Measurements from ENCODE around the gene ODF2.
"Not testable (repeated sequence)": the region's sequence is repeated elsewhere in the genome, so short reads cannot be mapped to it uniquely, and the experiment has no call there.

Gene ODF2

DNA sequence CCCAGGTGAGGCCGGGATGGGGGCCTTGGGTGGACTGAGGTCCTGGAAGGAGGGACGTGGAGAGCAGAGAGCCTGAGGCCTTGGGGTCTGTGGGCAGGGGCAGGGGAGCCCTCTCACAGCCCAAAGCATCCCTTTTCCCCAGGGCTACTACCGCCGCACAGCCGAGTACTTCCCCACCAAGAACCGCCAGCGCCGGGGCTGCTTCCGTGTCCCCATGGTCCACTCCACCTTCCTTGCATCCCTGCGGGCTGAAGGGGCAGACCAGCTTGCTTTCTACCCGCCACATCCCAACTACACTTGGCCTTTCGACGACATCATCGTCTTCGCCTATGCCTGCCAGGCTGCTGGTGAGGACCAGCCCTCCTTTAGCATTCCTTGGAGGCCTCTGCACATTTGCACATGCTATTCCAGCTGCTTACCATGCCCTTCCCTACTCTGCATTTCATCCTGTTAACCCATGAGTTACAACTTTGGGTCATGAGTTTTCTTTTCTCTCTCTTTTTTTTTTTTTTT lies 31.5 kb upstream of the ODF2 start:
- DNase-seq: no peak

DNA sequence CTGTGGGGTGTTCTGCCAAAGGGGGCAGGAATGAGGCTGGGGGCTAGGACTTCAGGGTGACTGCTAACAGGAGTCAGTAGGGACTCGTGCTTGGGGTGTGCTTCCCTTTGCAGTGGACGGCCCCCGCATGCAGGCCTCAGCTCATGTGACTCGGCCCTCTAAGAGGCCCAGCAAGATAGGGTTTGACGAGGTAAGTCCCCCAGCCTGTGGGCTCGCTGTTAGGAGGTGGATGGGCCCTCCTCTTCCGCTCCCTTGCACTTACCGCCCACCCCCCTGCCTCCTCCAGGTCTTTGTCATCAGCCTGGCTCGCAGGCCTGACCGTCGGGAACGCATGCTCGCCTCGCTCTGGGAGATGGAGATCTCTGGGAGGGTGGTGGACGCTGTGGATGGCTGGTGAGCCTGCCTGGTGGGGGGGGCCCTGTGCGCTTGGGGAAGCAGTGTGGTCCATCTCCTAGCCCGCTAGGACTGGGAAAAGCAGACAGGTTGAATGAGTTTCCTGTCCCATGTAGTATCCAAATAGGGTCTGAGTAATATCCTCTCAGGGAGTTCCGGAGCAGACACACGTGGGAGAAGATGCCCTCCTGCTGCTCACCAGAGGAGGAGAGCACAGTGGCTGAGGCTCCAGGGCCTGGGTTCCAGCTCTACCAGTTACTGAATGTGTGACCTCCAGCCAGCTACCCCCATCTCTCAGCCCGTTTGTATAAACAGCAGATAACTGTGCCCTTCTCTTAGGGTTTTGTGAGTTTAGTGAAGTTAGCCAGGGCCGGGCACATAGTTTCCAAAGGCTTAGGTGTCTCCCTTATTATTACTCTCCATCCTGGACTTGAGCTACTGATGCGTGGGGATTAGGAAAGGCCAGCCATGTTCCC lies 26.9 kb upstream of the ODF2 start:
- no peak for DNase-seq

DNA sequence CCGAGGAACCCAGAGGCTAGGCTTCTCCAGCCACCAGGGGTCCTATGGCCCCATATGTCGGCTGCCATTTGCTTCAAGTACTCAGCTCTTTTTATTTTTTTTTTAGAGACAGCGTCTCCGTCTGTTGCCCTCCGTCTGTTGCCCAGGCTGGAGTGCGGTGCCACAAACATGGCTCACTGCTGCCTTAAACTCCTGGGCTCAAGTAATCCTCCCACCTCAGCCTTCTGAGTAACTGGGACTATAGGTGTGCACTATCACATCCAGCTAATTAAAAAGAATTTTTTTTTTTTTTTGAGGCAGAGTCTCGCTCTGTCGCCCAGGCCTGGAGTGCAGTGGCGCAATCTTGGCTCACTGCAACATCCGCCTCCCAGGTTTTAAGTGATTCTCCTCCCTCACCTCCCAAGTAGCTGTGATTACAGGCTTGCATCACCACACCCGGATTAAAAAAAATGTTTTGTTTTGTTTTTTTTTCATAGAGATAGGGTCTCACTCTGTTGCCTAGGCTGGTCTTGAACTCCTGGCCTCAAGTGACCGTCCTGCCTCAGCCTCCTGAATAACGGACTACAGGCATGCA lies 26.2 kb upstream of the ODF2 start:
- DNase-seq: no peak

DNA sequence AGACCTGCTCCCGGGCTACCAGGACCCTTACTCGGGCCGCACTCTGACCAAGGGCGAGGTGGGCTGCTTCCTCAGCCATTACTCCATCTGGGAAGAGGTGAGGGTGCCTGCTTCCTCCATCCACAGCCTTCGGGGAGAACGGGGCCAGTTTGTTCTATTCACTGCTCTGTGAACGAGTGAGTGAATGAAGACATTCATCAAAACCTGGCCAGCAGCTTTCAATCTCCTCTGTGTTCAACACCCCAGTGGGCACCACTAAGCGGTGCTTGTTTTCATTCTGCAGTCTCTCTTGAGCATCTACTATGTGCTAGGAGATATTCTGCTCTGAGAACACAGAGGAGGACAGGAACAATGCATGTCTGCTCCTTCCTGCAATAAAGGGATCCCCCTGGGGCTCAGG lies 24.6 kb upstream of the ODF2 start:
- no peak for DNase-seq

DNA sequence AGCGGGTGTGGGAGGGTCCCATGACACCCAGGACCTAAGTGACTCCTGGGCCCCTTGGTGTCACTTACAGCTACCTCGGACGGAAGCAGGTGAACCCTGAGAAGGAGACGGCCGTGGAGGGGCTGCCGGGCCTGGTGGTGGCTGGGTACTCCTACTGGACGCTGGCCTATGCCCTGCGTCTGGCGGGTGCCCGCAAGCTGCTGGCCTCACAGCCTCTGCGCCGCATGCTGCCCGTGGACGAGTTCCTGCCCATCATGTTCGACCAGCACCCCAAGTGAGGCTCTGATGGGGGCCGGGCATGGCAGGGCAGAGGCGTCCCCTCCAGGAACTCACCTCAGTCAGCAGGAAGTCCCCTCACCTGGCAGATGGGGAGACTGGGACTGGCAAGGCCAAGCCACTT lies 21.5 kb upstream of the ODF2 start:
- DNase-seq: no peak

DNA sequence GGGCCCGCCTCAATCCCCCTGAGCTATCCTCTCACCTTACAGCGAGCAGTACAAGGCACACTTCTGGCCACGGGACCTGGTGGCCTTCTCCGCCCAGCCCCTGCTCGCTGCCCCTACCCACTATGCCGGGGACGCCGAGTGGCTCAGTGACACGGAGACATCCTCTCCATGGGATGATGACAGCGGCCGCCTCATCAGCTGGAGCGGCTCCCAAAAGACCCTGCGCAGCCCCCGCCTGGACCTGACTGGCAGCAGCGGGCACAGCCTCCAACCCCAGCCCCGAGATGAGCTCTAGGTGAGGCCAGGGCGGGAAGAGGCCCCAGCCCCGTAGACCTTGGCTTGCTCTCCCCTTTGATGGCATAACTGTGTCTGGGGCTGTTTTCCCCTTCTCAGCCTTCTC lies 20.2 kb upstream of the ODF2 start:
- DNase-seq: no peak

DNA sequence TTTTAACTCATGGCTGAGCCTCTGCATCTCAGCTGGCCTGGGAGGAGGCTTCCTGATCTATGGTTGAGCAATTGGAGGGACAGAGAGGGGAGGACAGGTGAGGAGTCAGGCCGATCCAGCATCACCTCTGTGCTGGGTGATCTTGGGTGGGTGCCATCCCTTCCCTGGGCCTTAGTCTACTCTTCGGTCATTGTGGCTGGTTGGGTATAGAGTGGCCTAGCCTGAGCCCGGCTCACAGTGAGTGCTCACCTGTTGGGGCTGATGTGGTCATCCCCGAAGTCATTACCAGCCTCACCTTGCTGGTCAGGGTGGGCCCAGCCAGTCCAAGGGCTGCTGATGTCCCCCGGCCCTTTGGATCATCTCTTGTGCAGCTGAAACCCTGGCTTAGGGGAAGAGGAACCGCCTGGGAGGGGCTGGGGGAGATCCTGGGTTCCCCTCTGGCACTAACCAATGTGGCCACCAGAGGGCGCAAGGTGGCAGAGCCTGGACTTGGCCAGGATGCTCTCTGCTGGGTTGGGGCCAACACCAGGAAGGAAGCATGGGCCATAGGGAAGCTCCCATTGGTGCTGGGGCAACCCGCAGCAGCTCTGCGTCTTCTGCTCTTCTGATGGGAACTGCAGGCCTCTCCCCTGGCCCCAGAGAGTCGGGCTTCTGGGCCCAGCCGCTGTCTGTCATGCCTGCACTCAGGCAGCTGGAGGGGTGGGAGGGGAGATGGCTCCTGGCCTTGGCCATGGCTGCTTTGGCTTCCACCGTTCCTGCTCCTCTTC lies 17.3 kb upstream of the ODF2 start:
- DNase-seq: peak; percentile 82

DNA sequence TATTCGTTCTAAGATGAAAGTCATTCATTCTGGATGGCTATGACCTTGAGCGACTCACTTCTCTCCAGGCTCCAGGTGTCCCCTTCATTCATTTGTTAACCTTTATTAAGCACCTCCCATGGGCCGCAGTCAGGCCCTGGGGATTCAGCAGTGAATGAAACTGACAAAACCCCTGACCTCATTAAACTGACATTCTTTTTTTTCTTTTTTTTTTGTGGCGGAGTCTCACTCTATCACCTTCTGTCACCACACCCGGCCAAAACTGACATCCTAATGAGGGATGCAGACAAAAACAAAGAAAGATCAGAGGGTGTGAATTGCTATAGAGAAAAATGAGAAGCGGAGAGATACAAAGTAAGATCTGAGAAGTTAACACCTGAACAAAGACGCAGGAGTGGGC lies 16.5 kb upstream of the ODF2 start:
- DNase-seq: no peak

DNA sequence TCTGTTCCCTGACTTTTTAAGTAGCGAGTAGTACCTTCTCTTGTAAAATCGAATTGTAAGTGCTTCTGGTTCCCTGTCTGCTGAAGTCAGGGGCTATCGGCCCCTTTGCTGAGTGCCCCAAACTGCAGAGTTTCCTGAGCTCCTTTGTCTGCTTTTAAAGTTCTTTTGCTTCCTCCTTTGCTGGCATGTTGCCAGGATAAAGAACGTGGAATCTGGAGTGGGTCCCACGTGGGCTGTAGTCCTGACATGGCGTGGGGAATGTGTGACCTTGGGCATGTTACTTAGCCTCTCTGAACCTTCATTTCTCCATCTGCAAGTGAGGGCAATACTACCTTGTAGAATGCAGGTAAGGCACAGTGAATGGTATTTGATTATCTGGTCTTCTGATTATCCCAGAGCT lies 13.7 kb upstream of the ODF2 start:
- no peak for DNase-seq

DNA sequence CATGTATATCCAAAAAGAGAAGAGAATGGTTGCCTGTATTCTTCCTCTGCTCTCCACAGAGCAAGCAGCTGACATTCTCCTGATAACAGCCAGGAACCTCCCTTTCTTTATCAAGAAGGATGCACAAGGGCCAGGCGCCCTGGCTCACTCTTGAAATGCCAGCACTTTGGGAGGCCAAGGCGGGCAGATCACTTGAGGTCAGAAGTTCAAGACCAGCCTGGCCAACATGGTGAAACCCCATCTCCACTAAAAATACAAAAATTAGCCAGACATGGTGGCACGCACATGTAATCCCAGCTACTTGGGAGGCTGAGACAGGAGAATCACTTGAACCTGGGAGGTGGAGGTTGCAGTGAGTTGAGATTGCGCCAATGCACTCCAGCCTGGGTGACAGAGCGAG lies 9.3 kb upstream of the ODF2 start:
- not testable (repeated sequence) for DNase-seq

DNA sequence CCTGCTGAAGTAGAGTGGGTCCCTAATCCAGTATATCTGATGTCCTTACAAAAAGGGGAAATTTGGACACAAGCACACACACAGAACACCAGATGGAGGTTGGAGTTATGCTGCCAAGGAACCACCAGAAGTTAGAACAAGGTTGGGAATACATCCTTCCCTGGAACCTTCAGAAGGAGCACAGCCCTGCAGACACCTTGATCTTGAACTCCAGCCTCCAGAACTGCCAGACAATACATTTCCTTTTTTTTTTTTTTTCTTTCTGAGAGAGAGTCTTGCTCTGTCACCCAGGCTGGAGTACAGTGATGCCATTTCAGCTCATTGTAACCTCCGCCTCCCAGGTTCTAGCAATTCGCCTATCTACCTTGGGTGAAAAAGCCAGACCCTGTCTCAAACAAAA lies 7.1 kb upstream of the ODF2 start:
- no peak for DNase-seq

DNA sequence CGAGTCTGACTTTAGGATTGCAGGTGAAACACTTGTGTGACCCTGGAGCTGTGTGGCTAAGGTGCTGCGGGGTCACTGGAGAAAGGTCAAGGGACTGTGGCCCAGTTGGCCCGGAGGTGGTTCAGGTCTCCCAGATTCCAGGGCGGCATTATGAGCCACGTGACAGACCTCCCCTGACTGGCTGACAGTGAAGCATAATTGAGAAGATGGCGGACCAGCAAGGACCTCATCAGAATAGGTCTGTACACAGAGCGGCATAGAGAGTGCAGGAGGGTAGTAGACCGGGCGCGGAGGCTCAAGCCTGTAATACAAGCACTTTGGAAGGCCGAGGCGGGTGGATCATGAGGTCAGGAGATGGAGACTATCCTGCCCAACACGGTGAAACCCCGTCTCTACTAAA lies 815 bp upstream of the ODF2 start:
- no peak for DNase-seq

DNA sequence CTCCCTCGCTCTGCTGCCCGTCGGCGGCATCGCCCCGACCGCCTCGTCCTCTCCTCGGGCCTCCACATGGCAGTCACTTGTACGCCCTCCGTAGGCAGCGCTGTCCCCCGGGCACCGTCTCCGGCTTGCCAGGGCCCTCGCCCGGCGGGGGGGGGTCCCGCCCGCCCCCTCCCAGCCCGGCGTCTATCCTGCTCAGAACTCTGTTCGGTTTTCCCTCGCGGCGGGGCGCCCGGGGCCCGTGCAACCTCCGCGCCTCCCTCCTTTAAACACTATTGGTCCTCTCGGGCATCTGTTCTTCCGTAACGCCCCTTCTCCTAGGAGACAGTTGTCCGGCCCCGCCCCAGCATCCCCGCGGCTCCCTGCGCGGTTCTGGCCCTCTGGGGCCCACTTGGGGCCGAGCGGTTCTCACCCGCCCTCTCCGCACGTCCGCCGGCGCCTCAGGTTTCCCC lies 831 bp downstream of the ODF2 start:
- DNase-seq: peak; percentile 47

DNA sequence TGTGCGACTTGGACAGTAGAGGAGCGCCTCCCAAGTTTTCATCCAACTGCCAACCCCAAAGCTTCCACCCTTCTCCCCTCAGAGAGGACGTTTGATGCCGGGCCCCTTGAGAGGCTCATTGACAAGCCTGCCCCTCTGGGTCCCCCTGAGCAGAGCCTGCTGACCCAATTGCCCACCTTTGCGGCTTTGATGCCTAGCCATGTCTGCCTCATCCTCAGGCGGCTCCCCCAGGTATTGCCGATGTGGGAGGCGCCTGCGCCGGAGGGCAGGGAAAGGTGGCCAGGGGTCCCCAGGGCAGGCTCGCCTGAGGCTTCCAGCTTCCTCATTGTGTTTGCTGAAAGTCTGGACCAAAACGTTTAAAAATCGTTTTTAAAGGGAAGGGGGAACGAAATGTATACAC lies 1.4 kb downstream of the ODF2 start:
- no peak for DNase-seq

DNA sequence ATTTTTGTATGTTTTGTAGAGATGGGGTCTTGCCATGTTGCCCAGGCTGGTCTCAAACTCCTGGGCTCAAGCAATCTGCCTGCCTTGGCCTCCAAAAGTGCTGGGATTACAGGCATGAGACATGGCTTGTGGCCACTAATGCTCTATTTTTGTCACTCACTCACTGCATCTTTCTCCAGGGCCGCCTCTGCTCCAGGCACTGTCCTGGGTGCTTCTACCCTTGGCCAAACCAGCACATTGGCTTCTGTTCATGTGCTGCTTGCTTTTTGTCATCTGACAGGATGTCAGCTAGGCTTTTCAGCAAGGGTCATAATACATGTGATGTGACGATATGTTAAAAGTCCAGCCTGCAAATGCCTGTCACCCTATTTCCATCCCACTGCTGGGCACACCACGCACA lies 3.2 kb downstream of the ODF2 start:
- DNase-seq: no peak

DNA sequence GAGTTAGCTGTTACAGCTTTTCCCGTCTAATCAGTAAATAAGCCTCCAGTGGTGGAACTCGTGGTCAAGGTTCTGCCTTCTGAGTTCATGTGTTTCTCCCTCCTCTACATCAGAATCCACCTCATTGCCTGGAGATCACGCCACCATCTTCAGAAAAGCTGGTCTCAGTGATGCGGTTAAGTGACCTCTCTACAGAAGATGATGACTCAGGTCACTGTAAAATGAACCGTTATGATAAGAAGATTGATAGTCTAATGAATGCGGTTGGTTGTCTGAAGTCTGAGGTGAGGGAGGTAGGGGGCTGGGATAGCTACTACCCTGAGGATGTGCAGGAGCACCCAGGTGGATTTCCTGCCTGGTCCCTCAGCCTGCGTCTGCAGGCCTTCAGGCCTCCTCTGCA lies 13.3 kb downstream of the ODF2 start:
- no peak for DNase-seq

DNA sequence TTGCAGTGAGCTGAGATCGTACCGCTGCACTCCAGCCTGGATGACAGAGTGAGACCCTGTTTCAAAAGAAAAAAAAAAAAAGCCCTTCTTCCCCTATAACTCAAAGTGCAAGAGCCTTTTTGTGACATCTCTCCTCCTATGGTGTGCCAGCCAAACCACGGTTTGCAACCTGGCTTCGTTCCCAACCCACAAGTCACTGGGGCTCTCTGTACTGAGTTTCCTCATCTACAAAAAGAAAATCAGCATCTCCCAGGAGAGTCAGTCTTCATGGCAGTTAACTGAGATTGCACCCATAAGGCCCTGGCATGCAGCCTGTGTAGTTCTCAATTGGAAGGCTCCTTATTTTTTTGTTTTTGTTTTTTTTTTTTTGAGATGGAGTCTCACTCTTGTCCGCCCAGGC lies 14.8 kb downstream of the ODF2 start:
- DNase-seq: no peak

DNA sequence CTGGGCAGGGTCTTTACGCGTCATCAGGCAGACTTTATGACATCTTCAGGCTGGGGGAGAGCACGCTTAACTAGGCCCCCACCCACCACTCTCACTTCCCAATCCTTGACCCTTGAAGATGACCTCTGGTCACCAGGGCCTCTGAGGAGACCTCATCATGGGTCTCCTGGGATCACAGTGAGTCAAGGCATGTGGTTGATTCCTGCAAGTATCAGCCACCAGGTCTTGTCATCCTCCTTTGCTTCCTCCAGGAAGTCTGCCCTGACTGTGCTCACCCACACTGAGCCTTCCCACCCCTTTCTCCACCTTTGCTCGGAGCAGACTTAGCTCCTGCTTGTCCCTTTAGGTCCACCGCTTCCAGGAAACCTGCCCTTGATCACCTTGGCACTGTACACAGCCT lies 17.3 kb downstream of the ODF2 start:
- no peak for DNase-seq

DNA sequence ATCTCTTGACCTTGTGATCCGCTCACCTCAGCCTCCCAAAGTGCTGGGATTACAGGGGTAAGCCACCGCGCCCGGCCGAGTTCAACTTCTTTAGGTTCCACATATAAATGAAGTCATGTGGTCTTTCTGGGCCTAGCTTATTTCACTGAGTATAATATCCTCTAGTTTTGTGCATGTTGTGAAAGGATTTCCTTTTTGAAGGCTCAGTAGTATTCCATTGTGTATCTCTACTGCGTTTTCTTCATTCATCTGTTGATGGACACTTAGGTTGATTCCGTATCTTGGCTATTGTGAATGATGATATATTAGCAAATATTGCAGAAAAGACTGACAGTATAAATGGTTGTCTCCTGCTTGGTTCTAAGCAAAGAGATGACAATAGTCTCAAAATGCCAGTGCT lies 20.1 kb downstream of the ODF2 start:
- DNase-seq: no peak

DNA sequence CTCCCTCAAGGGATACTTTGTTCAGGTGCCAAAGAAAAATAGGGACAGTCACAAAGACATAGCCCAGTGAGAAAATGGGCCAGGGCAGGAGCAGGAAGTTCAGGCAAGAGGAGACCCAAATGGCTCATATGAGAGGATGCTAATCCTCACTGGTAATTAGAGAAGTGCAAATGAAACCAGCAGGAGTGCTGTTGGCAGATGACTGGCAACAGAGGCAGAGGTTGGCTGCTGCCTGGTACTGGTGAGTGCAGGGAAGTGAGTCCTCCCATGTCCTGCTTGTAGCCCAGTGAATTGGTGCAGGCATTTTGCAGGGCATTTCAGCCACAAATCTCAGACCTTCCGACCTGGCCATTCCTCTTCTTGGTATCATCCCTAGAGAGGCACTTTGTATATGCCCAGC lies 23.5 kb downstream of the ODF2 start:
- DNase-seq: no peak

DNA sequence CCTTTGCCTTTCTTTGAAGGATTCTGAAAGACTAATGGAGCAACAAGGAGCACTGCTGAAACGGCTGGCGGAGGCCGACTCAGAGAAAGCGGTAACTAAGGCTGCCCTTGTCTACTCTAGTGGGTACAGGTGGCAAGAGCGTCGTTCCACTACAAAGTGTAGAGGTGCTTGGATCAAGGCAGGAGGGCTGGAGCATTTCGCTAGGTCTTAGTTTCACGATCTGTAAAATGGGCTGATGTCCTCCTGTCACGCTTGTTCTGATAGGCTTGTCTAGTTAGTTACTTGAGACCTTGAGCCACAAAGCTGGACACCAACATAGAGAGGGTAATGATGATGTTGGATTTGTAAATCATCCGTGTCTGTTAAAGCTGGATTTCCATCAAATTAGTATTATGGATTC lies 25.8 kb downstream of the ODF2 start:
- DNase-seq: no peak

DNA sequence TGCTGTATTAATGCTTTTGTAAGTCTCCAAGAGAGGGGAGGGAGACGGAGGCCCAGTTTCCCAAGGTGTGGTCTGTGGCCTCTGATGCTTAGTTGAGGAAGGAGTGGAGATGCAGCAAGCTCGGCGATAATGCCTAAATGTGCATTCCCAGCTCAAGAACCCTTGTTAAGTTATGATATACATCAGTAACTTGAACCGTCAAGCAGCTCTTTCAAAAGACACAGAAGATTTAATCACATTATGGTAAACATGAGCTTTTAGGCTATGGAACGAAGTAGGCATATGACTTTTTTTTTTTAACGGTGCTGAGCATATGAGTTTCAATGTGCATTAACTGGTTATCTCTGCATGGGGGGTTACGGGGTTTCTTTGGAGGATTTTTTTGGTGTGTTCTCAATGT lies 26.4 kb downstream of the ODF2 start:
- DNase-seq: no peak

DNA sequence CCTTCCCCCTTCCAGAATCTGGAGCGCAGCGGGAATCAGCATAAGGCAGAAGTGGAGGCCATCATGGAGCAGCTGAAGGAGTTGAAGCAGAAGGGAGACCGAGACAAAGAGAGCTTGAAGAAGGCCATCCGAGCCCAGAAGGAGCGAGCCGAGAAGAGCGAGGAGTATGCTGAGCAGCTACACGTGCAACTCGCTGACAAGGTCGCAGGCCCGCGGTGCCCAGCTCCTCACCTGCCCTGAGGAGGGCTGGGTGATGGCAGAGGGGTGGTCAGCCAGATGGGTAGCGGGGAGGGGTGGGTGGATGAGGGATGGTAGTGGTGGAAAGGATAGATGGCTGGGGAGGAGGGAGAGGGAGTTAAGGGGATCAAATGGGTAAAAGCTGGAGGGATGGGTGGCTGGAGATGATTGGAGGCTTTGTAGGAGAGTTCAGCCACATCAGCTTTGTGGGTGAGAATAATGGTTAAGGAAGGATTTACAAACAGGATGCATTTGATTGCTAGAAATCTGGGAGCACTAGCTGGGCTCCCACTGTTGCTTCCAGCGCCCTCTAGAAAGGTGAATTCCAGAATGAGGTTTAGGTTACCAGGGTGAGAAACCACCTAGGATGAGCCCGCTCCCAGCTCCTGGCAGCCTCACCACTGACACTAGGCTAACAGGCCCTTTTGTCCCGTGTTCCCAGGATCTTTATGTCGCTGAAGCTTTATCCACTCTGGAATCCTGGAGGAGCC lies 29.0 kb downstream of the ODF2 start:
- DNase-seq: no peak

All from NCI-H2029 (cell line).